NT2/D1 (cell line): Measurements from ENCODE around the gene VSTM2L.

ENCODE experiments used
- DNase-seq: peaks from one replicate; pipeline ENCODE4 v3.0.0-alpha.2; 2011; ENCODE audit warnings: low read depth, low spot score
- H3K27me3 ChIP-seq: 2 replicates; pipeline ENCODE4 v1.6.0; 2011; ENCODE audit warnings: mild to moderate bottlenecking; ENCODE audit not compliant: insufficient read length, insufficient read depth
- H3K36me3 ChIP-seq: 2 replicates; pipeline ENCODE4 v1.6.1; 2011; ENCODE audit warnings: mild to moderate bottlenecking, low read length, mixed read lengths; ENCODE audit not compliant: insufficient read depth, insufficient read length
- H3K4me1 ChIP-seq: 2 replicates; pipeline ENCODE4 v1.5.1; 2011; ENCODE audit not compliant: insufficient read depth, insufficient read length
- H3K4me3 ChIP-seq: 2 replicates; pipeline ENCODE4 v1.5.1; 2011; ENCODE audit warnings: low read depth; ENCODE audit not compliant: insufficient read length
- H3K9ac ChIP-seq: 2 replicates; pipeline ENCODE4 v1.6.0; 2011; ENCODE audit warnings: low read depth; ENCODE audit not compliant: insufficient read length
- H3K9me3 ChIP-seq: 2 replicates; pipeline ENCODE4 v1.5.1; 2011; ENCODE audit warnings: mild to moderate bottlenecking, low read length; ENCODE audit not compliant: insufficient read depth
- SUZ12 ChIP-seq: IDR thresholded peaks from 2 replicates; pipeline ENCODE4 v1.6.1; 2011; ENCODE audit not compliant: insufficient read length, insufficient read depth; ENCODE audit errors: extremely low read depth
- YY1 ChIP-seq: IDR thresholded peaks from 2 replicates; pipeline ENCODE4 v1.6.1; 2011; ENCODE audit not compliant: insufficient read length, insufficient read depth
- ZNF274 ChIP-seq: IDR thresholded peaks from 2 replicates; pipeline ENCODE4 v1.6.1; 2011; ENCODE audit warnings: mild to moderate bottlenecking, low read depth, low read length

The VSTM2L gene

GRCh38 chr20:37921341-37921929 lies 18.5 kb downstream of the VSTM2L start:
- no peak for TF ChIP-seq ZNF274
- no peak for TF ChIP-seq SUZ12
- TF ChIP-seq YY1, result no peak
- no peaks in the 10 kb centered on the region for H3K9me3 ChIP-seq
- H3K36me3 ChIP-seq, result no peaks in the 10 kb centered on the region
- H3K9ac ChIP-seq, result no peak overlapping the region
- no peak overlapping the region for H3K4me3 ChIP-seq
- H3K27me3 ChIP-seq, result peaks cover 21% of the 10 kb centered on the region
- peaks cover 17% of the 10 kb centered on the region for H3K4me1 ChIP-seq
- no peak for DNase-seq

GRCh38 chr20:37922016-37922415 lies 19.1 kb downstream of the VSTM2L start:
- H3K4me1 ChIP-seq, result peaks cover 19% of the 10 kb centered on the region

DNA sequence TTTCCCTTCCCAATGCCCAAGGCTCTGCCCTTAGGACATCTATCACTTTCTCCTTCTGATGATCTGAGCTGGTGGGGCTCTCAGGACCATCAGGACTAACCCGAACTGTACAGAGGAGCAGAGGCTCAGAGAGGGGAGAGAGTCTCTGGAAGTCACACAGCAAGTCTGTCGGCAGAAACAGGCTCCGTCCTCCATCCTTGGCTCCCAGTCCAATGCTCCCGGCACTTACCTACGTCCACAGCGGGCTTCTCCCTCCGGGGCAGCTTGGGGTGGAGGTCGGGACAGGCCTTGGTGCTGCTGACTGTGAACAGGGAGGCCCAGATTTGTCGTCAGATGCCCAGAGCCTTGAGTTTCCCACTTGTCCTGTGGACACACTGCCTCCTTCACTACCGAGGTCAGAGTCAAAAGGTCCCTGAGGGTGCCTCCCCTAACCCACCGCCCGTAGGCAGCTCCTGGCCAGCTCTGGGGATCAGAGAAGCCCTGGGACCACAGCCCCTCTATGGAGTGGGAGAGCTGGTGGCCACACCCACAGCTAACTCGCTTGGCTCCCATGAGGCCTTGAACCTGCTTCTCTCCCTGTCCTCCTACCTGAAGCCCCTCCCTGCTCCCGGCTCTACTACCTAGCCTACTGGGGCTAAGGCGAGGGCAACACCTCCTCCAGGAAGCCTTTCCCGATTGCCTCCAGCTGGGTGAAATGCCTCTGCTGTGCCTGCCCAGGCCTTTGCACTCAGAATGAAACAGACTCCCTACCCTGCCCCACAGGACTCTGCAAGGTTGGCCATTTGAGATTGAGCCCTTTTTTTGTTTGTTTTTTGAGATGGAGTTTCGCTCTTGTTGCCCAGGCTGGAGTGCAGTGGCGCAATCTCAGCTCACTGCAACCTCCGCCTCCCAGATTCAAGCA lies 22.6 kb downstream of the VSTM2L start:
- peaks cover 16% of the 10 kb centered on the region for H3K4me1 ChIP-seq
- no peak for DNase-seq
- H3K9me3 ChIP-seq, result no peaks in the 10 kb centered on the region
- H3K27me3 ChIP-seq, result no peaks in the 10 kb centered on the region
- no peaks in the 10 kb centered on the region for H3K36me3 ChIP-seq
- H3K9ac ChIP-seq, result peak overlapping the region; percentile 42
- H3K4me3 ChIP-seq, result no peak overlapping the region
- TF ChIP-seq SUZ12 (no peak), ZNF274 (no peak), YY1 (no peak)

More at GRCh38 chr20:37922016-37922415, 19.1 kb downstream of the VSTM2L start:
- no peaks in the 10 kb centered on the region for H3K36me3 ChIP-seq
- DNase-seq, result no peak
- TF ChIP-seq YY1 (no peak), SUZ12 (no peak), ZNF274 (no peak)
- peaks cover 17% of the 10 kb centered on the region for H3K27me3 ChIP-seq
- no peak overlapping the region for H3K9ac ChIP-seq
- H3K4me3 ChIP-seq, result no peak overlapping the region
- no peaks in the 10 kb centered on the region for H3K9me3 ChIP-seq

GRCh38 chr20:37926612-37927011 lies 23.7 kb downstream of the VSTM2L start:
- TF ChIP-seq YY1 (no peak), ZNF274 (no peak)
- Histone ChIP-seq H3K4me3 (no peak overlapping the region), H3K27me3 (no peaks in the 10 kb centered on the region), H3K4me1 (peaks cover 17% of the 10 kb centered on the region), H3K36me3 (no peaks in the 10 kb centered on the region), H3K9ac (no peak overlapping the region), H3K9me3 (no peaks in the 10 kb centered on the region)
- DNase-seq, result no peak

- Histone ChIP-seq H3K4me1 (peaks cover 21% of the 10 kb centered on the region), H3K27me3 (no peaks in the 10 kb centered on the region), H3K9me3 (no peaks in the 10 kb centered on the region), H3K36me3 (no peaks in the 10 kb centered on the region), H3K9ac (no peak overlapping the region), H3K4me3 (no peak overlapping the region)
- TF ChIP-seq ZNF274, result no peak
- TF ChIP-seq SUZ12, result no peak
- no peak for TF ChIP-seq YY1
- no peak for DNase-seq
Measured at GRCh38 chr20:37927410-37928095, 24.6 kb downstream of the VSTM2L start.

DNA sequence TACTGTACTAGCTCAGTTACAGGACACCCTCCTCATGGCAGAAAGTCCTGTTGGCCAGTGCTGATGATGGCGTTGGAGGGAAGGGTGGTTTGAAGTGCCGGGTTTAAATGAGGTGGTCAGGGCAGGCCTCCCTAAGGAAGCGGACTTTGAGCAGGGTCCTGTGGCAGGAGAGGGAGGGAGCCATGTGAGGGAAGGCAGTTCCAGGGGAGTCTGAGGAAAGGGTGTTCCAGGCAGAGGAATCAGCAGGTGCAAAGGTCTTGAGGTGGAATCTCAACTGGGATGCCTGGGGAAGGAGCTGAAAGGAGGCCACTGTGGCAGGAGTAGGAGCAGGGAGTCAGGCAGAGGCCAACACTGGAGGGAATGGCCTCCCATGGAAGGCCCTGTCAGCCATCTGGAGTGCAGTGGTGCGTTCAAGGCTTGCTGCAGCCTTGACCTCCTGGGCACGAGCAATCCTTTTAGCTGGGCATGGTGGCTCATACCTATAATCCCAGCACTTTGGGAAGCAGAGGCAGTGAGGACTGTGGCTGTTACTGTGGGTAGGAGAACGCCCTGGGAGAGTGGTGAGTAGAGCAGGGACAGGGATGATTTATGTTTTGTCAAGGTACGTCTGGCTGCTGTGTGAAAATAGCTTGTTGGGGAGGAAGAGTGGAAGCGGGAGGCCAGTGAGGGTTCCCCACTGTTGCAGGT lies 26.2 kb downstream of the VSTM2L start:
- no peak for DNase-seq
- no peaks in the 10 kb centered on the region for H3K9me3 ChIP-seq
- no peaks in the 10 kb centered on the region for H3K36me3 ChIP-seq
- H3K4me1 ChIP-seq, result peaks cover 20% of the 10 kb centered on the region
- H3K4me3 ChIP-seq, result no peak overlapping the region
- no peaks in the 10 kb centered on the region for H3K27me3 ChIP-seq
- no peak for TF ChIP-seq YY1
- TF ChIP-seq SUZ12, result no peak
- TF ChIP-seq ZNF274, result no peak
- H3K9ac ChIP-seq, result no peak overlapping the region

DNA sequence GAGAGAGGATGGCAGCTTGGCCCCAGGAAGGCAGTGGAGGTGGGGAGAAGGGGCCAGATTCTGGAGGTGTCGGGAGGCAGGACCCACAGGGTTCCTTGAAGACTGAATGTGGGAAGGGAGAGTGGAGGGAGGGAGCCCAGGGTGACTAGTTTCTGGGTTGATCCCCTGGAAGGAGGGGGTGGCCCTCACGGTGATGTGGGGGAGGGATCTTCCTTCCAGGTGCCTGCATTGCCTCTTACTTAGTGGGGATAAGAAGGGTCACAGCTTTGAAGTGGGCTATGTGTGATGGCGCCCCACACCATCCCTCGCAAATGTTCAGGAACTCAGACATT lies 26.7 kb downstream of the VSTM2L start:
- Histone ChIP-seq H3K4me1 (peaks cover 25% of the 10 kb centered on the region), H3K9me3 (no peaks in the 10 kb centered on the region), H3K9ac (no peak overlapping the region), H3K4me3 (no peak overlapping the region), H3K27me3 (no peaks in the 10 kb centered on the region), H3K36me3 (no peaks in the 10 kb centered on the region)
- TF ChIP-seq ZNF274 (no peak), YY1 (no peak), SUZ12 (no peak)
- DNase-seq, result no peak
